ENCODE results near the gene ABLIM2. TPM values are rescaled to one million over a fixed set of nuclear protein-coding genes. Genes with fewer than 3 reads are reported as not detected.

ABLIM2 gene
- total RNA-seq, 4 donors from 2014 or later, result 9.2 to 24.0 (median 12.3) TPM

DNA sequence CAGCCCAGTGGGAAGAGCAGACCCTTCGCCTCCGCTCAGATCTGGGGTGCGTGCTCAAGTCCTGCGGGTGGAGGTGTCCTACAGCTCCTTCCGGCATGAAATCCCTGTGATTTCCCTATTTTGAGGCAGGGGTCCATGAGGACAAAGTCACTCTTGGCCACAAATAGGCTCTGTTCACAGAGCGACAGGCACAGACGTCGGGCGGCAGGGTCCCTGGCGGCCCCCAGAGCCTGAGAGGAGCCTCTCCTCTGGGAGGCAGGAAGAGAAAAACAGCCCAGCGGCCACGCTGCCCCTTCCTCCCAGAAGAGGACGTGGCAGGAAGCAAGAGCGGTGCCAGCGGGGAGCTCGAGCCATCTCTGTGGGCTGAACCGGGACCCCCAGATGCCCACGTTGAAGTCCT is 38.7 kb downstream of the ABLIM2 start:
- no peak for DNase-seq
- Histone ChIP-seq H3K4me3 (replicated peaks in 1 of 3) (no peak overlapping the region), H3K27me3 (no peaks in the 10 kb centered on the region), H3K9me3 (no peaks in the 10 kb centered on the region), H3K27ac (no peak overlapping the region), H3K36me3 (no peaks in the 10 kb centered on the region), H3K4me1 (peaks cover 16 to 34% of the 10 kb centered on the region in 2 donors)
- 87 to 91% methylated on average over 13 to 18 of the region's 18 CpGs for WGBS, 2 donors
- intact Hi-C loops (cut with DNase I), result no loop called here
- TF ChIP-seq POLR2A (IDR thresholded peaks at IDR 0.05), result no peak
- TF ChIP-seq CTCF (IDR thresholded peaks at IDR 0.05), result no peak

DNA sequence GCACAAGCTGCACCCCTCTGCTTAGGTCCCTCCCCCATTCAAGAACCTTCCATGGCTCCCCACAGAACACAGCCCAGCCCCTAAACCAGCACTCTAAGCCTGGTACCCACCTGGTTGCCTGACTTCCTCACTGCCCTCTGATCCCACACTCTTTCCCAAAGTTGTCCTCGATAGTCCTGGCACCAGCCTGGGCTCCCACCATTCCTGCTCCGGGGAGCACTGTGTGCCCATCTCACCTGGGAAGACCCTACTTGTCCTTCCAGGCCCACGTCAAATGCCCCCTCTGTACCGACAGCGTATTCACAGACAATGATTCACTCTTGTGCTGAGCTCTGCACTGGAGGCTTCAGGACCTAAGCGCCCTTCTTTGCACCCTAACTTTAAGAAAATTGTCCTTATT is 40.1 kb downstream of the ABLIM2 start:
- H3K9me3 ChIP-seq, result no peaks in the 10 kb centered on the region
- intact Hi-C loops (cut with DNase I), result no loop called here
- 98 to 99% methylated on average over 6 of the region's 6 CpGs for WGBS, 2 donors

GRCh38 chr4:8118035-8118434 is 40.6 kb downstream of the ABLIM2 start:
- H3K9me3 ChIP-seq, result no peaks in the 10 kb centered on the region
- WGBS, 2 donors, result 60 to 63% methylated on average over 5 to 6 of the region's 6 CpGs
- peaks cover 16 to 43% of the 10 kb centered on the region in 2 donors for H3K4me1 ChIP-seq
- peak; percentile 83 to 84 for DNase-seq
- no peaks in the 10 kb centered on the region for H3K36me3 ChIP-seq
- intact Hi-C loops (cut with DNase I), result no loop called here
- H3K27ac ChIP-seq, result peak overlapping the region in 1 of 3 donors; percentile 17
- H3K4me3 ChIP-seq (replicated peaks in 1 of 3), result no peak overlapping the region
- H3K27me3 ChIP-seq, result no peaks in the 10 kb centered on the region
- TF ChIP-seq CTCF (IDR thresholded peaks at IDR 0.05) (no peak), POLR2A (IDR thresholded peaks at IDR 0.05) (no peak)

More for the DNA sequence above, 40.1 kb downstream of the ABLIM2 start:
- no peak overlapping the region for H3K27ac ChIP-seq
- no peak for DNase-seq
- H3K36me3 ChIP-seq, result no peaks in the 10 kb centered on the region
- no peaks in the 10 kb centered on the region for H3K27me3 ChIP-seq
- TF ChIP-seq POLR2A (IDR thresholded peaks at IDR 0.05), result no peak
- no peak for TF ChIP-seq CTCF (IDR thresholded peaks at IDR 0.05)
- H3K4me1 ChIP-seq, result peaks cover 16 to 40% of the 10 kb centered on the region in 2 donors
- no peak overlapping the region for H3K4me3 ChIP-seq (replicated peaks in 1 of 3)

DNA sequence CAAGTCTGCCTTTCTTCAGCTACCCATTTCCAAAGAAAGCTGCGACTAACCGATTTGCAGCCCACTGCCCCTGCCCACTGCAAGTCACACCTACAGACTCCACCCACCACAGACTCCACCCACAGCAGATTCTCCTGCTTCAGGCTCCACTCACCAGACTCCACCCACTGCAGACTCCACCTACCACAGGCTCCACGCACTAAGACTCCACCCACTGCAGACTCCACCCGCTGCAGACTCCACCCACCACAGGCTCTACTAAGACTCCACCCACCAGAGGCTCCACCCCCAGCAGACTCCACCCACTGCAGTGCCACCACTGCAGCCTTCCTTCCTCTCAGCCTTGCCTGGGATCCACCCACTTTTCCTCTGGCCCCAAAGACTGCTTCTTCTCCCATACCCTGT is 41.3 kb downstream of the ABLIM2 start:
- peaks cover 16 to 43% of the 10 kb centered on the region in 2 donors for H3K4me1 ChIP-seq
- no peaks in the 10 kb centered on the region for H3K27me3 ChIP-seq
- no peak overlapping the region for H3K4me3 ChIP-seq (replicated peaks in 1 of 3)
- no peak overlapping the region for H3K27ac ChIP-seq
- DNase-seq, result peak in 1 of 2 donors; percentile 18
- no peaks in the 10 kb centered on the region for H3K9me3 ChIP-seq
- no peaks in the 10 kb centered on the region for H3K36me3 ChIP-seq
- WGBS, 2 donors, result 70 to 81% methylated on average over 4 of the region's 4 CpGs
- TF ChIP-seq CTCF (IDR thresholded peaks at IDR 0.05), result no peak
- no peak for TF ChIP-seq POLR2A (IDR thresholded peaks at IDR 0.05)
- intact Hi-C loops (cut with DNase I), result no loop called here

GRCh38 chr4:8115916-8116315 is 42.7 kb downstream of the ABLIM2 start:
- H3K27ac ChIP-seq, result no peak overlapping the region
- no peak for TF ChIP-seq POLR2A (IDR thresholded peaks at IDR 0.05)
- no peak for TF ChIP-seq CTCF (IDR thresholded peaks at IDR 0.05)
- 72 to 78% methylated on average over 6 to 7 of the region's 8 CpGs for WGBS, 2 donors
- no peaks in the 10 kb centered on the region for H3K9me3 ChIP-seq
- intact Hi-C loops (cut with DNase I), result no loop called here
- DNase-seq, result no peak
- no peak overlapping the region for H3K4me3 ChIP-seq (replicated peaks in 1 of 3)
- H3K36me3 ChIP-seq, result no peaks in the 10 kb centered on the region
- no peaks in the 10 kb centered on the region for H3K27me3 ChIP-seq
- H3K4me1 ChIP-seq, result peaks cover 11 to 33% of the 10 kb centered on the region in 2 donors
